K562 (cell line): ENCODE results near the gene TRNAU1AP. TPM values are rescaled to one million over a fixed set of nuclear protein-coding genes. Genes with fewer than 3 reads are reported as not detected.

Source experiments
- CEBPG ChIP-seq, 3 experiments: fragments of 200-800 bp in 1 of 3; sonication (Bioruptor generic) in 1 of 3; sonication (generic) in 1 of 3; formaldehyde crosslinking in 1 of 3; IDR thresholded peaks in 2 of 3; conservative IDR thresholded peaks in 1 of 3; 2 replicates each; pipeline versions ENCODE4 v1.6.1 to v1.8.0; 2016 to 2022; ENCODE audit warnings: missing compliant biosample characterization in 2 of 3, missing genetic modification characterization in 2 of 3, mild to moderate bottlenecking in 1 of 3, missing genetic modification reagents in 1 of 3
- DEAF1 ChIP-seq: fragments of 450-650 bp; formaldehyde crosslinking; IDR thresholded peaks from 2 replicates; pipeline ENCODE4 v1.4.0; 2020; ENCODE audit warnings: mild to moderate bottlenecking, moderate library complexity
- GATAD2A ChIP-seq: fragments of 450-650 bp; IDR thresholded peaks from 2 replicates; pipeline ENCODE4 v1.6.1; 2017
- SIN3A ChIP-seq, 2 experiments: fragments of 150-350 bp in 1 of 2; IDR thresholded peaks; 2 replicates each; pipeline ENCODE4 v1.6.1; 2011 to 2016; ENCODE audit warnings: borderline replicate concordance in 2 of 2, low read depth in 2 of 2, low read length in 2 of 2, mild to moderate bottlenecking in 2 of 2, moderate library complexity in 2 of 2; ENCODE audit not compliant: control insufficient read depth in 1 of 2
- TAF9B ChIP-seq: fragments of 450-650 bp; IDR thresholded peaks from 2 replicates; pipeline ENCODE4 v1.6.1; 2018; ENCODE audit warnings: mild to moderate bottlenecking; ENCODE audit not compliant: partially characterized antibody
- ZBTB33 ChIP-seq: sonication (generic); formaldehyde crosslinking; IDR thresholded peaks from 2 replicates; pipeline ENCODE4 v1.8.1; 2023; ENCODE audit warnings: mild to moderate bottlenecking, missing genetic modification reagents
- ZBTB7A ChIP-seq: IDR thresholded peaks from 2 replicates; pipeline ENCODE4 v1.6.1; 2011; ENCODE audit warnings: low read depth, mild to moderate bottlenecking, low read length, moderate library complexity, borderline replicate concordance; ENCODE audit not compliant: control insufficient read depth
- ZFPM2 ChIP-seq: fragments of 250-450 bp; sonication (Bioruptor Pico); IDR thresholded peaks from 2 replicates; pipeline ENCODE4 v1.5.1; 2022; ENCODE audit warnings: mild to moderate bottlenecking
- ZNF408 ChIP-seq: fragments of 250-450 bp; sonication (Bioruptor Pico); IDR thresholded peaks from 2 replicates; pipeline ENCODE4 v1.4.0; 2020; ENCODE audit warnings: low read depth, mild to moderate bottlenecking, moderate library complexity
- ZNF639 ChIP-seq, 2 experiments: fragments of 200-800 bp in 1 of 2; sonication (Bioruptor generic) in 1 of 2; sonication (generic) in 1 of 2; formaldehyde crosslinking in 1 of 2; IDR thresholded peaks in 1 of 2; conservative IDR thresholded peaks in 1 of 2; 2 replicates each; pipeline versions ENCODE4 v1.5.0 to v1.6.1; 2016 to 2020; ENCODE audit warnings: missing compliant biosample characterization in 1 of 2, missing genetic modification characterization in 1 of 2, missing genetic modification reagents in 1 of 2
- ZNF778 ChIP-seq: fragments of 450-650 bp; formaldehyde crosslinking; IDR thresholded peaks from 2 replicates; pipeline ENCODE4 v1.4.0; 2020; ENCODE audit warnings: mild to moderate bottlenecking, moderate library complexity
- polyA plus RNA-seq, 8 experiments: library from polyadenylated mRNA; depleted of rRNA in 4 of 8; stranded (reverse) in 5 of 8; unstranded in 3 of 8; fragments of >200 nt; fragmentation: Nextera tagmentation in 2 of 8; fragmentation: Illumina TruSeq in 1 of 8; extraction: Ambion mirVana in 2 of 8; extraction: Trizol in 1 of 8; gene quantifications; 2 replicates each; pipeline versions ENCODE4 v1.2.1 to v1.2.3, GENCODE V29; 2011 to 2014; ENCODE audit warnings: inconsistent platforms in 1 of 8, missing spikeins in 1 of 8
- total RNA-seq, 7 experiments: library from RNA; depleted of rRNA in 6 of 7; stranded (reverse); fragments of >200 nt in 6 of 7; fragmentation: Illumina TruSeq in 2 of 7; extraction: Trizol in 2 of 7; gene quantifications; 2 replicates each; pipeline versions ENCODE4 v1.2.1 to v1.2.3, GENCODE V29; 2011 to 2021; ENCODE audit warnings: low replicate concordance in 1 of 7
- TF ChIP-seq, protein P1 (sequence below): sonication (generic); formaldehyde crosslinking; IDR thresholded peaks from 2 replicates; pipeline ENCODE4 v1.8.1; 2023; ENCODE audit warnings: mild to moderate bottlenecking, missing genetic modification reagents
- TF ChIP-seq, protein P2 (sequence below): sonication (generic); formaldehyde crosslinking; IDR thresholded peaks from 2 replicates; pipeline ENCODE4 v1.8.0; 2023; ENCODE audit warnings: mild to moderate bottlenecking, missing genetic modification reagents

TRNAU1AP gene
- total and polyA plus RNA-seq, 9 of the 15 experiments (the other 6 are each of a cell fraction or from before 2014, with no cell fraction given), result 34.9 to 110 (median 46.3) TPM

- TF ChIP-seq, protein P1, sequence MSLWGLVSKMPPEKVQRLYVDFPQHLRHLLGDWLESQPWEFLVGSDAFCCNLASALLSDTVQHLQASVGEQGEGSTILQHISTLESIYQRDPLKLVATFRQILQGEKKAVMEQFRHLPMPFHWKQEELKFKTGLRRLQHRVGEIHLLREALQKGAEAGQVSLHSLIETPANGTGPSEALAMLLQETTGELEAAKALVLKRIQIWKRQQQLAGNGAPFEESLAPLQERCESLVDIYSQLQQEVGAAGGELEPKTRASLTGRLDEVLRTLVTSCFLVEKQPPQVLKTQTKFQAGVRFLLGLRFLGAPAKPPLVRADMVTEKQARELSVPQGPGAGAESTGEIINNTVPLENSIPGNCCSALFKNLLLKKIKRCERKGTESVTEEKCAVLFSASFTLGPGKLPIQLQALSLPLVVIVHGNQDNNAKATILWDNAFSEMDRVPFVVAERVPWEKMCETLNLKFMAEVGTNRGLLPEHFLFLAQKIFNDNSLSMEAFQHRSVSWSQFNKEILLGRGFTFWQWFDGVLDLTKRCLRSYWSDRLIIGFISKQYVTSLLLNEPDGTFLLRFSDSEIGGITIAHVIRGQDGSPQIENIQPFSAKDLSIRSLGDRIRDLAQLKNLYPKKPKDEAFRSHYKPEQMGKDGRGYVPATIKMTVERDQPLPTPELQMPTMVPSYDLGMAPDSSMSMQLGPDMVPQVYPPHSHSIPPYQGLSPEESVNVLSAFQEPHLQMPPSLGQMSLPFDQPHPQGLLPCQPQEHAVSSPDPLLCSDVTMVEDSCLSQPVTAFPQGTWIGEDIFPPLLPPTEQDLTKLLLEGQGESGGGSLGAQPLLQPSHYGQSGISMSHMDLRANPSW (CRISPR knock-in tag), result no peak
- TF ChIP-seq CEBPG (CRISPR knock-in tag; IDR thresholded peaks at IDR 0.05) (no peak), CEBPG (tag; conservative IDR thresholded peaks at IDR 0.05 in 1 of 2, IDR thresholded peaks at IDR 0.05 in 1 of 2) (no peak), ZBTB7A (no peak), ZNF639 (CRISPR knock-in tag; conservative IDR thresholded peaks at IDR 0.05 in 1 of 2, IDR thresholded peaks at IDR 0.05 in 1 of 2) (no peak; a peak in 1 of 4 replicates), GATAD2A (no peak), ZNF408 (CRISPR knock-in tag) (no peak), SIN3A (IDR thresholded peaks at IDR 0.05; ENCODE audit: borderline replicate concordance in 2 of 2, control insufficient read depth in 1 of 2, low read depth in 2 of 2, low read length in 2 of 2) (0 out of 4 replicates have a peak, but pooled peaks of 1 of the 2 experiments have one; percentile 48), DEAF1 (CRISPR knock-in tag) (no peak), ZFPM2 (CRISPR knock-in tag) (no peak), ZNF778 (CRISPR knock-in tag) (0 out of 2 replicates have a peak, but pooled peaks have one; percentile 15), ZBTB33 (CRISPR knock-in tag) (no peak), TAF9B (peak; percentile 26)
- TF ChIP-seq, protein P2, sequence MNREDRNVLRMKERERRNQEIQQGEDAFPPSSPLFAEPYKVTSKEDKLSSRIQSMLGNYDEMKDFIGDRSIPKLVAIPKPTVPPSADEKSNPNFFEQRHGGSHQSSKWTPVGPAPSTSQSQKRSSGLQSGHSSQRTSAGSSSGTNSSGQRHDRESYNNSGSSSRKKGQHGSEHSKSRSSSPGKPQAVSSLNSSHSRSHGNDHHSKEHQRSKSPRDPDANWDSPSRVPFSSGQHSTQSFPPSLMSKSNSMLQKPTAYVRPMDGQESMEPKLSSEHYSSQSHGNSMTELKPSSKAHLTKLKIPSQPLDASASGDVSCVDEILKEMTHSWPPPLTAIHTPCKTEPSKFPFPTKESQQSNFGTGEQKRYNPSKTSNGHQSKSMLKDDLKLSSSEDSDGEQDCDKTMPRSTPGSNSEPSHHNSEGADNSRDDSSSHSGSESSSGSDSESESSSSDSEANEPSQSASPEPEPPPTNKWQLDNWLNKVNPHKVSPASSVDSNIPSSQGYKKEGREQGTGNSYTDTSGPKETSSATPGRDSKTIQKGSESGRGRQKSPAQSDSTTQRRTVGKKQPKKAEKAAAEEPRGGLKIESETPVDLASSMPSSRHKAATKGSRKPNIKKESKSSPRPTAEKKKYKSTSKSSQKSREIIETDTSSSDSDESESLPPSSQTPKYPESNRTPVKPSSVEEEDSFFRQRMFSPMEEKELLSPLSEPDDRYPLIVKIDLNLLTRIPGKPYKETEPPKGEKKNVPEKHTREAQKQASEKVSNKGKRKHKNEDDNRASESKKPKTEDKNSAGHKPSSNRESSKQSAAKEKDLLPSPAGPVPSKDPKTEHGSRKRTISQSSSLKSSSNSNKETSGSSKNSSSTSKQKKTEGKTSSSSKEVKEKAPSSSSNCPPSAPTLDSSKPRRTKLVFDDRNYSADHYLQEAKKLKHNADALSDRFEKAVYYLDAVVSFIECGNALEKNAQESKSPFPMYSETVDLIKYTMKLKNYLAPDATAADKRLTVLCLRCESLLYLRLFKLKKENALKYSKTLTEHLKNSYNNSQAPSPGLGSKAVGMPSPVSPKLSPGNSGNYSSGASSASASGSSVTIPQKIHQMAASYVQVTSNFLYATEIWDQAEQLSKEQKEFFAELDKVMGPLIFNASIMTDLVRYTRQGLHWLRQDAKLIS (CRISPR knock-in tag), result 0 out of 2 replicates have a peak, but pooled peaks have one; percentile 83
Measured at GRCh38 chr1:28506907-28507246, 46.0 kb upstream of the TRNAU1AP start (continued).
